Vagina (tissue), 2 donors: ENCODE data around the gene STK32B.

ENCODE experiments used
- POLR2AphosphoS5 ChIP-seq, 2 donors: sonication (generic); formaldehyde crosslinking; IDR thresholded peaks; one replicate each; pipeline ENCODE4 v1.9.0; 2017; ENCODE audit warnings: antibody characterized with exemption in 2 of 2, mild to moderate bottlenecking in 2 of 2, low read depth in 1 of 2; ENCODE audit not compliant: insufficient read depth in 1 of 2
- TF ChIP-seq, protein P1 (sequence below), 3 experiments: fragments of 450-650 bp in 2 of 3; fragments of 200-600 bp in 1 of 3; sonication (generic) in 1 of 3; IDR thresholded peaks; one replicate each; pipeline ENCODE4 v1.5.1; 2017 to 2019; ENCODE audit warnings: antibody characterized with exemption in 3 of 3, mild to moderate bottlenecking in 2 of 3, moderate library complexity in 2 of 3

DNA sequence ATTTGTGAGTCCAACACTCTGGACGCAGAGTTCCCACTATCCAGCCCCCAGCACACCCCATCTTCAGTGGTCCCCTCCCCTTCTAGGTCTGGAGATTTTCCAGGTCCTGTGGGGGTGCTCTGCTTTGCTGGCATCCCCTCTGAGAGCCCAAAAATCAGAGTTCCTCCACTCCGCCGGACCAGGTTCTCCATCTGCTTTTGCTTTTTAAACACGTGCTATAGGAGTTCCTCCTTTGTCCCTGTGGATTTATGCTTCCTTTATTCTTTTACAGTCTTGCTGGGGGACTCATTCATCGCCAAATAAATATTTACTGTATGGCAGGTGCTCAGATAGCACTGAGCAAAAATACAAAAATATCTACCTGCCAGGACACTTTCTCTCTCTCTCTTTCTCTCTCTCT is 324.7 kb downstream of the STK32B start:
- TF ChIP-seq, protein P1, sequence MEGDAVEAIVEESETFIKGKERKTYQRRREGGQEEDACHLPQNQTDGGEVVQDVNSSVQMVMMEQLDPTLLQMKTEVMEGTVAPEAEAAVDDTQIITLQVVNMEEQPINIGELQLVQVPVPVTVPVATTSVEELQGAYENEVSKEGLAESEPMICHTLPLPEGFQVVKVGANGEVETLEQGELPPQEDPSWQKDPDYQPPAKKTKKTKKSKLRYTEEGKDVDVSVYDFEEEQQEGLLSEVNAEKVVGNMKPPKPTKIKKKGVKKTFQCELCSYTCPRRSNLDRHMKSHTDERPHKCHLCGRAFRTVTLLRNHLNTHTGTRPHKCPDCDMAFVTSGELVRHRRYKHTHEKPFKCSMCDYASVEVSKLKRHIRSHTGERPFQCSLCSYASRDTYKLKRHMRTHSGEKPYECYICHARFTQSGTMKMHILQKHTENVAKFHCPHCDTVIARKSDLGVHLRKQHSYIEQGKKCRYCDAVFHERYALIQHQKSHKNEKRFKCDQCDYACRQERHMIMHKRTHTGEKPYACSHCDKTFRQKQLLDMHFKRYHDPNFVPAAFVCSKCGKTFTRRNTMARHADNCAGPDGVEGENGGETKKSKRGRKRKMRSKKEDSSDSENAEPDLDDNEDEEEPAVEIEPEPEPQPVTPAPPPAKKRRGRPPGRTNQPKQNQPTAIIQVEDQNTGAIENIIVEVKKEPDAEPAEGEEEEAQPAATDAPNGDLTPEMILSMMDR (IDR thresholded peaks at IDR 0.05) = no peak
- TF ChIP-seq POLR2AphosphoS5 (IDR thresholded peaks at IDR 0.05; ENCODE audit: insufficient read depth in 1 of 2, low read depth in 1 of 2) = no peak
